GM21619 (cell line): ENCODE measurements around the gene NAT8L.
A peak's percentile ranks its signal among the peaks of the same experiment; 100 is the strongest.
"Not testable (repeated sequence)": the region's sequence is repeated elsewhere in the genome, so short reads cannot be mapped to it uniquely, and the experiment has no call there.

Experiments used
- ATAC-seq: cut with Tn5 transposase; IDR thresholded peaks from one replicate; pipeline ENCODE4 v1.9.1; 2021; ENCODE audit not compliant: unreplicated experiment

Gene NAT8L, protein sequence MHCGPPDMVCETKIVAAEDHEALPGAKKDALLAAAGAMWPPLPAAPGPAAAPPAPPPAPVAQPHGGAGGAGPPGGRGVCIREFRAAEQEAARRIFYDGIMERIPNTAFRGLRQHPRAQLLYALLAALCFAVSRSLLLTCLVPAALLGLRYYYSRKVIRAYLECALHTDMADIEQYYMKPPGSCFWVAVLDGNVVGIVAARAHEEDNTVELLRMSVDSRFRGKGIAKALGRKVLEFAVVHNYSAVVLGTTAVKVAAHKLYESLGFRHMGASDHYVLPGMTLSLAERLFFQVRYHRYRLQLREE

DNA sequence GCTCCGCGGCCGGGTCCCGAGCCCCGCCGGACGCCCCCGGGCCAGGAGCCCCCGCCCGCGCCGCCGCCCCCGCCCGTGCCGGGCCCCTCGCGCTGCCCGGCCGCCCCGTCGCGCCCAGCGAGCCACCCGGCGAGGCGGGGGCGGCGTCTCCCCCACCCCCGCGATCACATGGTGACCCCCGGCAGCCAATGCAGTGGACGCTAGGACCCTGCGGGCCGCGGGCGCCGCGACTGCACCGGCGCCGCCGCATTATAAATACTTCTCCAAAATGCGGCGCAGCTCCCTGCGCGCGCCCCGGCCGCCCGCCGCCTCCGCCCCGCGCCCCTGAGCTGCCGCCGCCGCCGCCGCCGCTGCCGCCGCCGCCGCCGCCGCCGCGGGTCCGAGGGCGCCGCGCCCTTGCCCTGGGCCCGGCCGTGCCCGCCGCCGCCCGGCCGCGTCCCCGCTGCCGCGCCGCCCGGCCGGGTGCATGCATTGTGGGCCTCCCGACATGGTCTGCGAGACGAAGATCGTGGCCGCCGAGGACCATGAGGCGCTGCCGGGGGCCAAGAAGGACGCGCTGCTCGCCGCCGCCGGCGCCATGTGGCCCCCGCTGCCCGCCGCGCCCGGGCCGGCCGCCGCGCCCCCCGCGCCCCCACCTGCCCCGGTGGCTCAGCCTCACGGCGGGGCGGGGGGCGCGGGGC, at the start of gene NAT8L:
Gene NAT8L, plus strand, starts transcription at position 282 of the 680 bp plus-strand sequence. Its CDS starts 185 bp downstream, at position 467.
- no peak for ATAC-seq

DNA sequence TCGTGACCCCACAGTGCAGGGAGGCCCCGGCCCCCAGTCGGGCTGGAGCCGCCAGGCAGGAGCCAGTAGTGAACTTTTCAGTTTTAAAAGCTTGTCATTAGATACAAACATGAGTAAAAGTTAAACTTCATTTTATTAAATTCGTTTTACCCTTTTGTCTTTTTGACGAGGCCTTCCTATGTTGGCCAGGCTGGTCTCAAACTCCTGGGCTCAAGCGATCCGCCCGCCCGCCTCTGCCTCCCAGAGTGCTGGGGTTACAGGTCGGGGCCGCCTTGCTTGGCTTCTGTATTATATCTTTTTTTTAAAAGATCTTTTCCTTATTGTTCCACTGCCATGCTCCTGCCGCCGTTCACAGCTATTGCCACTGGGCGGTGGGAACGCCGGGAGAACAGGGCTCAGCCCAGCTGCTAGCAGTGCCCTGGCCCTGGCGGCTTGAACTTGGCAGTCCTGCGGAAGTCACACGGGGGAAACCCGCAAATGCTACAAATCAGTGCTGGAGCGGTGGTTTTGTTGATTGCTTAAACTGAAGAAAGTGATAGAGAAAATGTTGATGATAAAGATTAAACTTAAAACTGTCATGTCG, 49.4 kb upstream of the NAT8L start:
- peak; percentile 25 for ATAC-seq

DNA sequence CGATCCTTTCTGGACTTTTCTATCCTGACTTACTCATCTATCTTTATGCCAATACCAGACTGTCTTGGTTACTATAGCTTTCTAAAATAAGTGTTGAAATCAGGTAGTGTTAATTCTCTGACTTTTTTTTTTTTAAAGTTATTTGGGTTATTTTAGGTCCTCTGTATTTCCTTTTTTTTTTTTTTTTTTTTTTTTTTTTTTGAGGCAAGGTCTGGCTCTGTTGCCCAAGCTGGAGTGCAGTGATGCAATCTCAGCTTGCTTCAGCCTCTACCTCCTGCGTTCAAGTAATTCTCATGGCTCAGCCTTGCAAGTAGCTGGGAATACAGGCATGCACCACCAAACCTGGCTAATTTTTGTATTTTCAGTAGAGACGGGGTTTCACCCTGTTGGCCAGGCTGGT, 47.5 kb upstream of the NAT8L start:
- ATAC-seq = no peak

DNA sequence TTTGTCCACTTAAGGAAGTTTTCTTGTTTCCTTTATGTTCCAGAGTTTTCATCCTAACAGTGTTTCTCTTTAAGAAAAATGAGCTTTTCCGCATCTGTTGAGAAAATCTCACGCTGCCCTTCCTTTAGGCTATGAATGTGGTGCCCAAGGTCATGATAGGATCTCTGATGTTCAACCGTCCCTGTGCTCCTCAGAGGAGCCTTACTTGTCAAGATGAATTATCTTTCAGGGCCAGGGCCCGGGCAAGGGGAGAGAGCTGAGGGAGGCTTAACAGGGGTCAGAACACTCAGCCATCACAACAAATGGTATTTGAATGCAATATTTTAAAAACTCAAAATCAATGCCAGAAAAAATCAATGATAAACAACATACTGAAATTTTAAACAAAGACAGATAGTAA, 44.1 kb upstream of the NAT8L start:
- no peak for ATAC-seq

DNA sequence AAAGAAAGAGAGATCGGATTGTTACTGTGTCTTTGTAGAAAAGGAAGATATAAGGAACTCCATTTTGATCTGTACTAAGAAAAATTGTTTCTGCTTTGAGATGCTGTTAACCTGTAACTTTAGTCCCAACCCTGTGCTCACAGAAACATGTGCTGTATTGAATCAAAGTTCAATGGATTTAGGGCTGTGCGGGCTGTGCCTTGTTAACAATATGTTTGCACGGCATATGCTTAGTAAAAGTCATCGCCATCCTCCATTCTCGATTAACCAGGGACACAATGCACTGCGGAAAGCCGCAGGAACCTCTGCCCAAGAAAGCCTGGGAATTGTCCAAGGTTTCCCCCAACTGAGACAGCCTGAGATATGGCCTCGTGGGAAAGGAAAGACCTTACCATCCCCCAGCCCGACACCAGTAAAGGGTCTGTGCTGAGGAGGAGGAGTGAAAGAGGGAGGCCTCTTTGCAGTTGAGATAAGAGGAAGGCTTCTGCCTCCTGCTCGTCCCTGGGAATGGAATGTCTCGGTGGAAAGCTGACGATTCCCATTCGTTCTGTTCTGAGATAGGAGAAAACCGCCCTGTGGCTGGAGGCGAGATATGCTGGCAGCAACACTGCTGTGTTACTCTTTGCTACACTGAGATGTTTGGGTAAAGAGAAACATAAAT, 37.6 kb upstream of the NAT8L start:
- not testable (repeated sequence) for ATAC-seq

DNA sequence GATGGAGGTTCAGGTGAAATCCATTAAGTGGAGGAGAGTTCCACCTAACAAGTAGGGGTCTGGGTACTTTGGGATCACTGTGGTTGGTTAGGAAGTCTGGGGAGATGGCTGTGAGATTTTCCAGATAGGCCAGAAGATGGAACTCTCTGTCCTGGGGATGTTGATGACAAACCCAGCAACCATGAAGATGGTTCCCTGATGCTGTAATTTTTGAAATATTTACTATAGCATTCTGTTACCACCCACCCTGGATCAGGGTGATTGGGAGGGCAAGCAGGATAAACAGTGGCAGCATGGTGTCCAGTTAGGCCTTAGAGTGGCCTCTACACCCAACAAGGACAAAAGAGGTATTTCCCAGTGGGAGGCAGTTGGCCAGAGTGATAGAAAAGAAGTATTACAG, 34.4 kb upstream of the NAT8L start:
- no peak for ATAC-seq

DNA sequence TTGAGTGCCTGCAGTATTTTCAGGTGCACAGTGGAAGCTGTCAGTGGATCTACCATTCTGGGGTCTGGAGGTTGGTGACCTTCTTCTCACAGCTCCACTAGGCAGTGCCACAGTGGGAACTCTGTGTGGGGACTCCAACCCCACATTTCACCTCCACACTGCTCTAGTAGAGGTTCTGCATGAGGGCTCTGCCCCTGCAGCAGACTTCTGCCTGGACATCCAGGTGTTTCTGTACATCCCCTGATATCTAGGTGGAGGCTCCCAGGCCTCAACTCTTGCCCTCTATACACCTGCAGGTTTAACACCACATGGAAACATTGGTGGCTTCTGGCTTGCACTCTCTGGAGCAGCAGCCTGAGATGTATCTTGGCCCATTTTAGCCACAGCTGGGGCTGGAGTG, 33.3 kb upstream of the NAT8L start:
- no peak for ATAC-seq

DNA sequence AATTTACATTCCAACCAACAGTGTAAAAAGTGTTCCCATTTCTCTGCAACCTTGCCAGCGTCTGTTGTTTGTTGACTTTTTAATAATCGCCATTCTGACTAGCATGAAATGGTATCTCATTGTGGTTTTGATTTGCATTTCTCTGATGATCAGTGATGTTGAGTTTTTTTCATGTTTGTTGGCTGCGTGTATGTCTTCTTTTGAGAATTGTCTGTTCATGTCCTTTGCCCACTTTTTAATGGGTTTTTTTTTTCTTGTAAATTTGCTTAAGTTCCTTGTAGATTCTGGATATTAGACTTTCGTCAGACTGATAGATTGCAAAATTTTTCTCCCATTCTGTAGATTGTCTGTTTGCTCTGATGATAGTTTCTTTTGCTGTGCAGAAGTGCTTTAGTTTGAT, 32.0 kb upstream of the NAT8L start:
- ATAC-seq = not testable (repeated sequence)

DNA sequence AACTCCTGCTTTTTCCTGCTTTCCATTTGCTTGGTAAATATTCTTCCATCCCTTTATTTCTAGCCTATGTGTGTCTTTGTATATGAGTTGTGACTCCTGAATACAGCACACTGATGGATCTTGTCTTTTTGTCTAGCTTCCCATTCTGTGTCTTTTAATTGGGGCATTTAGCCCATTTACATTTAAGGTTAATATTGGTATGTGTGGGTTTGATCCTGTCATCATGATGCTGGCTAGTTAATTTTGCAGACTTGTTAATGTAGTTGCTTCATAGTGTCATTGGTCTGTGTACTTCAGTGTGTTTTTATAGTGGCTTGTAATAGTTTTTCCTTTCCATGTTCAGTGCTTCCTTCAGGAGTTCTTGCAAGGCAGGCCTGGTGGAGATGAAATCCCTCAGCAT, 28.0 kb upstream of the NAT8L start:
- not testable (repeated sequence) for ATAC-seq

DNA sequence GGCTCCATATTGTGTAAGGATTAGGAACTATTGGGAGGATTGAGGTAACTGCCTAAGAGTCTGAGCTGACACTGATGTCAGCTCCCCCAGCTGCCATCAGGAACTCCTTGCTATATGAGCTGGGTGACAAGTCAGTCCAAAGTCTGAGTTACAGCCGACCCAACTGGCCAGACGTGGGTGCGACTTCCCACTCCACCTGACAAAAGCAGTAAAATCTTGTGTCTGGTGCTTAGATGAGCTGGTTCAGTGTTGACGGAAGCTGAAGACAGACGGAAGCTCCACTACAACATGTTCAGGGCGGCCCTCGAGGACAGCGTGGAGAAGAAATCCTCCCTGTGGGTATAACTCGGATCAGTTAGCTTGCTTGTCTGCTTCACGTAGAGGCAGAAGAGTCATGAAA, 22.8 kb upstream of the NAT8L start:
- ATAC-seq = no peak

DNA sequence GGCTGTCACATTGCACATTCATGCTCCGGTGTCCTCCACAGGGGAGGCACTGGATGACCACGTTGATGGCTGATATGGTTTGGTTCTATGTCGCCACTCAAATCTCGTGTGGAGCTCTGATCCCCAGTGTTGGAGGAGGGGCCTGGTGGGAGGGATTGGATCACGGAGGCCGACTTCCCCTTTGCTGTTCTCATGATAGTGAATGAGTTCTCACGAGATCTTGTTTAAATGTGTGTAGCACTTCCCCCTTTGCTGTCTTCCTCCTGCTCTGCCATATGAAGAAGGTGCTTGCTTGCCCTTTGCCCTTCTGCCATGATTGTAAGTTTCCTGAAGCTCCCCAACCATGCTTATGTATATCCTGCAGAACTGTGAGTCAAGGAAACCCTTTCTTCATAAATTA, 22.3 kb upstream of the NAT8L start:
- ATAC-seq = no peak

DNA sequence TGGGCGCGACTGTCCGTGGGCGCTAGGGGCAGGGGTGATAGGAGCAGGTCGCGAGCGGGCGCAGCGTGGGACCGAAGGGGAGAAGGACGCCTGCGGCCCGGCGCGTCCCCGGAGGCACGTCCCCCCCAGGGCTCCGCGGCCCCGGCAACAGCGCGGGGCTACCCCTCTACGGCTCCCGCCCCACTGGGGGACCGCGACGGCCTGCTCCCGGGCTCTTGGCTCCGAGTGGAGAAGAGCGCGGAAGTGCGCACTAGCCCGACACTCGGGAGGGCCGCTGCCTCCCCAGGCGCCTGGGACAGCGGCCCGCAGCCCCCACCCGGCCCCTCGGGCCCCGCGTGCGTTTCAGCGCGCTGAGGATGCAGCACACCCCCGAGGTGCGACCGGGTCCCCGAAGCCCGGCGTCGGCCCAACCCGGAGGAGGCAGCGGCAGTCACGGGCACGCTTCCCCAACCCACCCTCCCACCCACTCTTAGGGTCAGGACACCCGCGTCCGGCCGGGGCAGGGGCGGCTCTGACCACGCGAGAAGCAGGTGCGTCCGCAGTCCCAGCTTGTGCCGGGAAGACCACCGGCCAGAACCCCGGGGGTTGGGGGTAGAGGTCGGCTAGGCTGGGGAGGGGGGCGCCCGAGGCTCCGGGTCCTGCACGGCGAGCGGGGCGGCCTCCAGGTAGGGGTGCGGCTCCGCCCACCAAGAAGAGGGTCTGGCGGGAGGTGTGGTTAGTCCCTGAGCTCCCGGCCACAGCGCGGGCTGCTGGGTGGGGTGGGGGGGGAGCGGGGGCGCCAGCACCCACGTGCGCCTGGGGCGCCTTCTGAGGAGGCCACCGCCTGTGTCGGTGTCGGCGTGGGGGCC, 18.5 kb upstream of the NAT8L start:
- ATAC-seq = no peak

DNA sequence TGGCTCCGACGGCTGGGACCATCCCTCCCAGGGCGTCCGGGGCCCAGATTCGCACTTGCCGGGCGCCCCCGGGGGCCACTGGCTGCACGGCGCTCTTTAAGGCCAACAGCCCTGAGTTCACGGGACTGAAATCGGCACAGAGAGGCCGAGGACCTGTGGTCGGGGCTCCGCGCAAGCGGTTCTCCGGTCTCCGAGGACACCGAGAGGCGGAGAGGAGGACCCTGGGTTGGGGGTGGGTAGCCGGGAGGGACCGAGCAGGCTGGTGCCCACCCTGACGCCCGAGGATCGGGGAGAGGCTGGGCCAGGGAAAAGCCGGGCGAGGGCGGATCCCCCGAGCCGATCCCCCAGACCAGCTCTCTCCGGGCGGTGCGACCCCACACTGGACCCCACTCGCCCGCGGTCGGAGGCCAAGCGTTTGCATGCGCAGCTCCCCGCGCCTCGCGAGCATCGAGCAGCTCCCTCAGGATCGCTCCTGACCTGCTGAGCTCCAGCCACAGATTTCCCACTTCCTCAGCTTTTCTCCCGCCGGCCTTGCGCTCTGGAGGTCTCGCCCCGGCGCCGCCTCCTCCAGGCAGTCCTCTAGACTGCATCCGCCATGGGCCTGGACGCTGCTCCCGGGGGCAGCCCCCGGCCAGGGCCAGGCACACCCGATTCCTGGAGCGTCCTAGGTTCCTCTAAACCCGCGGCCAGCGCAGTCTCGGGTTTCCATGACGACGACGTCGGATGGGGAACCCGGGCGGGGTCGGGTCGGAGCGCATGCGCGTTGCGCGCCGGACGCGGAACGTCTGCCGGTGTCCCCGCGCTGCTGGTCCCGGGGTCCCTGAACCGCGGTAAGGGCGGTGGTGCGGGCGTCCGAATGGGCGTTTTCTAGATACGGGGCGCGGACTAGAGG, 17.6 kb upstream of the NAT8L start:
- peak; percentile 74 for ATAC-seq

DNA sequence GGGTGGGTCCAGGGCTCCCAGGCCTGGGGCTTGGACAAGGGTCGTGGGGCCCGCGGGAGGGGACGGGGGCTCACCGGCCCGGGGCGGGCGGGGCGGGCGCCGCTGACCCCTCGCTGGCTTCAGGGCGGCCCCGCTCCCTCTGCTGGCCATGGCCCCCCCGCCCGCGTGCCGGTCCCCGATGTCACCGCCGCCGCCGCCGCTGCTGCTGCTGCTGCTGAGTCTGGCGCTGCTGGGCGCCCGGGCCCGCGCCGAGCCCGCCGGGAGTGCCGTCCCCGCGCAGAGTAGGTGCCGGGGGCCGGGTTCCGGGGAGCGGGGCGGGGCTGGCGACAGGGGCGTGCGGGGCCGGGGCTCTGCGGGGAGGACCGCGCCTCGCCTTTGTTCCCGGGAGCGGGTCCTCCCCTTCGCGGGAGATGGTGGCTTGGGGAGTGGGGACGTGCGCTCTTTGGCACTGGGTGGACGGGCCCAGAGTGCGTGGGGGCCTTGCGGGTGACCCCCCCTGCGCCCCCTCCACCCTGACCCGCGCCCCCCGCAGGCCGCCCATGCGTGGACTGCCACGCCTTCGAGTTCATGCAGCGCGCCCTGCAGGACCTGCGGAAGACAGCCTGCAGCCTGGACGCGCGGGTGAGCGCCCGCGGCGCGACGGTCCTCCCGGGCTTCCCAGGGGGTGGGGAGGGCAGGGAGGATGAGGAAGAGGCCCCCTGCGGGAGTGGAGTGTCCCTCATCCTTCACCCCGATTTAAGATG, 16.8 kb upstream of the NAT8L start:
- ATAC-seq = peak; percentile 34

DNA sequence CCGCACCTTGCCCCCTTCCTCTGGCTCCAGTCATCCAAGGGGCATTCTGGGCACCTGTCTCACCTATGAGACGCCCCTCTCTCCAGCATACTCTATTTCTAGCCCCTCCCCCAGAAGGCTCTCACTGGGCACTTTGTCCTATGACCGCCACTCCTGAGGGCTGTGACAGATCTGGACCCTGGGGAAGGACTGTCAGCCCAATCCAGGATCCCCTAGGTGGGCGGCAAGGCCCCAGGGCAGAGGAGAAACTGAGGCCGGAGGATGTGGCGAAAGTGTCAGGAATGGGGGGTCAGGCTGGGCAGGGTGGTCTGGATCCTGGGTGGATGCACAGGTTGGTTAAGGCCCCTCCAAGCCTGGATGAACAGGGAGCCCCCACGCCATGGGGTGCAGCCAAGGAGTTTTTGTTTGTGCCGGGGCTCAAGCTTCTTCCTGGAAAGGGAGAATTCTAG, 16.2 kb upstream of the NAT8L start:
- no peak for ATAC-seq

DNA sequence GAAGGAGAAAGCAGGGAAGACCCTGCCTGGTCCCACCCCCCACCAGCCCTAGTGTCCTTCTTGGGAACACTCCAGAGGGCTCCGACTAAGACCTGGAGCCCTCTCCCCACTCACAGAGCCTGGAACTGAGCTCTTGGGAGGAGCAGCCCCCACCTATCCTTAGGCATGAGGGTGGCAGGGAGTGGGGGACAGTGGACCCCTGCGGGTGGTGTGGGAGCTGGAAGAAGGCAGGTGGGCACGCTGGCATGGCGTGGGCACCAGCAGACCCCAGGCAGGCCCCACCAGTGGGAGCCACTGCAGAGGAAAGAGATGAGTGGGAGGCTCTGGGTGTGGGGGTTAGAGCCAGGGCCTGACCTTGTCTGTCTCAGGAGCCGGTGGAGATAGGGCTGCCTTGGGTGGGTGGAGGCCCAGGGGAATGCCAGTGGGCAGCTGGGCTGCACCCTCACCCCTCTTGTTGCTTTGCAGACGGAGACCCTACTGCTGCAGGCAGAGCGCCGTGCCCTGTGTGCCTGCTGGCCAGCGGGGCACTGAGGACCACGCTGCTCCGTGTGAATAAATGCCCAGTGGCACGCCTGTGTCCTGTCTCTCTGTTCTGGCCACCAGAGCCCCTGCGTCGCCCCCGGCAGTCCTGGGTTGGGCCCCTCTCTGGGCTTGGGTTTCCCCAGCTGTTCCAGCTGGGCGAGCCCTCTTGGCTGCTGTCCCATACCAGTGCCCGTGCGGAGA, 15.6 kb upstream of the NAT8L start:
- ATAC-seq = no peak

DNA sequence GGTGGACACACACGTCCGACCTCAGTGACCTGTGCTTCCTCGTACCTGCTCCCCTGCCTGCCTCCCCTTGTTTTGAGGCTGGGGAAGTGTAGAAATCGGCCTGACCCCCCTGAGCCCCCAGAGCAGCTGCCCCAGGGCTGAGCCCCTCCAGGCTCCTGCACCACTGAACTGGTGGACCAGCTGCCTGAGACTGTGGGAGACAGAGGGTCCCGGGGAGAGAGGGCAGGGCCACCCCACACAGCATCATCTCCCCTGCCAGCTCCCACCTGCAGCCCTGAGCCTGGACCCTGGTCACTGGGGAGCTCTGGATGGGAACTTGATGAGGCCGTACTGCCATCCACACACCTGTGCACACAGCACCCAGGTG, 15.0 kb upstream of the NAT8L start:
- no peak for ATAC-seq
